Stomach (tissue), 9 donors: Measurements from ENCODE around the gene ALK. TPM values are rescaled to one million over a fixed set of nuclear protein-coding genes. Genes with fewer than 3 reads are reported as not detected.

Source experiments
- DNase-seq, 2 donors: peaks; one replicate each; pipeline versions ENCODE4 v3.0.0 to v3.0.0-alpha.2; 2013 to 2019
- H3K27ac ChIP-seq, 5 donors: fragments of 200-600 bp in 4 of 5; sonication (generic) in 4 of 5; one replicate each; pipeline ENCODE4 v1.5.1; 2013 to 2019; ENCODE audit warnings: mild to moderate bottlenecking in 1 of 5, moderate library complexity in 1 of 5
- H3K27me3 ChIP-seq, 3 donors: fragments of 200-600 bp; sonication (generic); one replicate each; pipeline ENCODE4 v1.5.1; 2017 to 2019; ENCODE audit warnings: mixed run types in 1 of 3
- H3K36me3 ChIP-seq, 4 donors: fragments of 200-600 bp; sonication (generic); 1 replicate in 3 of 4; 2 replicates in 1 of 4; pipeline ENCODE4 v1.5.1; 2016 to 2019
- H3K4me1 ChIP-seq, 4 donors: fragments of 200-600 bp; sonication (generic); one replicate each; pipeline ENCODE4 v1.5.1; 2016 to 2019
- H3K4me3 ChIP-seq, 4 donors: fragments of 200-600 bp; sonication (generic) in 3 of 4; one replicate each; pipeline ENCODE4 v1.5.1; 2016 to 2019; ENCODE audit warnings: mild to moderate bottlenecking in 1 of 4
- H3K9me3 ChIP-seq, 4 donors: fragments of 200-600 bp; sonication (generic); one replicate each; pipeline ENCODE4 v1.5.1; 2016 to 2019
- CTCF ChIP-seq, 7 experiments: fragments of 450-650 bp in 4 of 7; fragments of 200-600 bp in 3 of 7; sonication (generic) in 3 of 7; IDR thresholded peaks; one replicate each; pipeline ENCODE4 v1.5.1; 2016 to 2019; ENCODE audit warnings: antibody characterized with exemption in 7 of 7, control low read depth in 2 of 7, mild to moderate bottlenecking in 1 of 7
- EP300 ChIP-seq: sonication (generic); formaldehyde crosslinking; IDR thresholded peaks from one replicate; pipeline ENCODE4 v1.6.1; 2017; ENCODE audit warnings: antibody characterized with exemption
- POLR2A ChIP-seq, 4 donors: fragments of 450-650 bp; IDR thresholded peaks; one replicate each; pipeline ENCODE4 v1.6.1; 2016; ENCODE audit warnings: antibody characterized with exemption in 4 of 4, control low read depth in 2 of 4, mild to moderate bottlenecking in 1 of 4, moderate library complexity in 1 of 4
- POLR2AphosphoS5 ChIP-seq, 3 donors: sonication (generic); formaldehyde crosslinking; IDR thresholded peaks; one replicate each; pipeline ENCODE4 v1.6.1; 2016; ENCODE audit warnings: antibody characterized with exemption in 3 of 3
- WGBS, 5 donors: extraction: QIAGEN DNeasy Blood & Tissue Kit in 3 of 5; methylation state at CpG; one replicate each; pipeline versions ENCODE4 v1.1.5 to v1.1.7; 2013 to 2018; 5-methylcytosine and 5-hydroxymethylcytosine counted together
- intact Hi-C: fragments of 100-400 bp; cut with DNase I; formaldehyde crosslinking; loops from one replicate; pipeline ENCODE4 v1.15.1; 2023; ENCODE audit warnings: low total_unique reads
- polyA plus RNA-seq, 3 donors: library from polyadenylated mRNA; stranded (reverse); fragments of 200-250 nt; gene quantifications; one replicate each; pipeline ENCODE4 v1.2.3, GENCODE V29; 2013
- total RNA-seq, 5 donors: library from RNA; depleted of rRNA; stranded (reverse); fragments of >200 nt; gene quantifications; one replicate each; pipeline versions ENCODE4 v1.1.0 to v1.2.3, GENCODE V29; 2014 to 2016
- donor health status: healthy with polysubstance abuse.
- donor health status: Bipolar disorder and iron deficiency.
- donor health status: healthy.

ALK gene
- total and polyA plus RNA-seq, 8 donors, result 0.13 to 0.92 TPM; not detected in 6

- H3K4me1 ChIP-seq, result no peaks in the 10 kb centered on the region
- H3K9me3 ChIP-seq, result no peaks in the 10 kb centered on the region
- H3K27ac ChIP-seq, result no peak overlapping the region
- H3K36me3 ChIP-seq, result no peaks in the 10 kb centered on the region
- no peaks in the 10 kb centered on the region for H3K27me3 ChIP-seq
- TF ChIP-seq EP300 (no peak), POLR2AphosphoS5 (IDR thresholded peaks at IDR 0.05) (no peak), POLR2A (IDR thresholded peaks at IDR 0.05) (no peak), CTCF (IDR thresholded peaks at IDR 0.05) (no peak)
- H3K4me3 ChIP-seq, result no peak overlapping the region
- intact Hi-C loops, result no loop called here
- DNase-seq, result no peak
- 59 to 89% (median 78%) methylated on average over 2 to 3 of the region's 3 CpGs for WGBS, 5 donors
These were observed 591.5 kb downstream of the ALK start for GRCh38 chr2:29329899-29330298.

- Histone ChIP-seq H3K9me3 (no peaks in the 10 kb centered on the region), H3K27me3 (no peaks in the 10 kb centered on the region), H3K4me3 (no peak overlapping the region), H3K36me3 (no peaks in the 10 kb centered on the region), H3K4me1 (no peaks in the 10 kb centered on the region), H3K27ac (no peak overlapping the region)
- TF ChIP-seq POLR2A (IDR thresholded peaks at IDR 0.05) (no peak), EP300 (no peak), POLR2AphosphoS5 (IDR thresholded peaks at IDR 0.05) (no peak), CTCF (IDR thresholded peaks at IDR 0.05) (no peak)
- DNase-seq, result no peak
- 73 to 89% (median 84%) methylated on average over 8 of the region's 8 CpGs for WGBS, 5 donors
- intact Hi-C loops, result no loop called here
These were observed 594.5 kb downstream of the ALK start for GRCh38 chr2:29326926-29327325.

- intact Hi-C loops, result no loop called here
- TF ChIP-seq POLR2A (IDR thresholded peaks at IDR 0.05) (no peak), EP300 (no peak), POLR2AphosphoS5 (IDR thresholded peaks at IDR 0.05) (no peak), CTCF (IDR thresholded peaks at IDR 0.05) (no peak)
- 53 to 66% (median 57%) methylated on average over 3 of the region's 3 CpGs for WGBS, 5 donors
- H3K9me3 ChIP-seq, result no peaks in the 10 kb centered on the region
- H3K27me3 ChIP-seq, result no peaks in the 10 kb centered on the region
- no peaks in the 10 kb centered on the region for H3K36me3 ChIP-seq
- no peak for DNase-seq
- no peak overlapping the region for H3K4me3 ChIP-seq
- H3K4me1 ChIP-seq, result no peaks in the 10 kb centered on the region
- H3K27ac ChIP-seq, result no peak overlapping the region
These were observed 595.8 kb downstream of the ALK start for GRCh38 chr2:29325544-29325943.

GRCh38 chr2:29323961-29324360 is 597.4 kb downstream of the ALK start:
- Histone ChIP-seq H3K36me3 (no peaks in the 10 kb centered on the region), H3K4me3 (no peak overlapping the region), H3K27me3 (peaks cover 0 to 10% (median 0%) of the 10 kb centered on the region in 3 donors), H3K4me1 (no peaks in the 10 kb centered on the region), H3K27ac (no peak overlapping the region), H3K9me3 (no peaks in the 10 kb centered on the region)
- no peak for TF ChIP-seq POLR2A (IDR thresholded peaks at IDR 0.05)
- no peak for TF ChIP-seq EP300
- TF ChIP-seq CTCF (IDR thresholded peaks at IDR 0.05), result no peak
- no peak for TF ChIP-seq POLR2AphosphoS5 (IDR thresholded peaks at IDR 0.05)
- WGBS, 5 donors, result 52 to 88% (median 72%) methylated on average over 3 of the region's 3 CpGs
- peak in 1 of 2 donors; percentile 31 for DNase-seq
- intact Hi-C loops, result no loop called here
